OCI-M2 (cell line): Measurements from ENCODE around the gene TRIM15.
"Not testable (repeated sequence)": the region's sequence is repeated elsewhere in the genome, so short reads cannot be mapped to it uniquely, and the experiment has no call there.

Source experiments
- DNase-seq: peaks from one replicate; lab custom pipeline; 2025; ENCODE audit not compliant: unreplicated experiment; lab: John Stamatoyannopoulos, UW

Gene TRIM15

GRCh38 chr6:30196376-30196775 lies 33.0 kb downstream of the TRIM15 start:
- no peak for DNase-seq

- DNase-seq: no peak
These were observed 35.1 kb downstream of the TRIM15 start for GRCh38 chr6:30198166-30199084.

GRCh38 chr6:30200551-30201281 lies 37.4 kb downstream of the TRIM15 start:
- DNase-seq: no peak

- DNase-seq: no peak
These were observed 39.0 kb downstream of the TRIM15 start for GRCh38 chr6:30202366-30202765.

- no peak for DNase-seq
These were observed 40.8 kb downstream of the TRIM15 start for GRCh38 chr6:30204116-30204515.

GRCh38 chr6:30206152-30206551 lies 42.8 kb downstream of the TRIM15 start:
- DNase-seq: no peak

- no peak for DNase-seq
These were observed 43.7 kb downstream of the TRIM15 start for GRCh38 chr6:30206799-30207618.

GRCh38 chr6:30207619-30208295 lies 44.4 kb downstream of the TRIM15 start:
- DNase-seq: no peak

GRCh38 chr6:30211306-30211705 lies 48.0 kb downstream of the TRIM15 start:
- no peak for DNase-seq

GRCh38 chr6:30211899-30212298 lies 48.6 kb downstream of the TRIM15 start:
- no peak for DNase-seq

GRCh38 chr6:30212865-30213666 lies 49.7 kb downstream of the TRIM15 start, which contains the start of gene TRIM26:
TSS of gene TRIM26 (minus strand) at chr6:30213406. CDS start at chr6:30199103, 14,303 bp downstream.
- peak; percentile 78 for DNase-seq

- no peak for DNase-seq
These were observed 50.3 kb downstream of the TRIM15 start for GRCh38 chr6:30213667-30213956.

GRCh38 chr6:30213957-30214656 lies 50.8 kb downstream of the TRIM15 start:
- DNase-seq: no peak

- no peak for DNase-seq
These were observed 51.3 kb downstream of the TRIM15 start for GRCh38 chr6:30214657-30214982.

- no peak for DNase-seq
These were observed 52.8 kb downstream of the TRIM15 start for GRCh38 chr6:30216096-30216495.

- DNase-seq: no peak
These were observed 55.9 kb downstream of the TRIM15 start for GRCh38 chr6:30219244-30219643.

GRCh38 chr6:30221395-30221794 lies 58.0 kb downstream of the TRIM15 start:
- DNase-seq: not testable (repeated sequence)

- DNase-seq: not testable (repeated sequence)
These were observed 58.6 kb downstream of the TRIM15 start for GRCh38 chr6:30221956-30222355.
